ENCODE results near the gene NEK4.

DNA sequence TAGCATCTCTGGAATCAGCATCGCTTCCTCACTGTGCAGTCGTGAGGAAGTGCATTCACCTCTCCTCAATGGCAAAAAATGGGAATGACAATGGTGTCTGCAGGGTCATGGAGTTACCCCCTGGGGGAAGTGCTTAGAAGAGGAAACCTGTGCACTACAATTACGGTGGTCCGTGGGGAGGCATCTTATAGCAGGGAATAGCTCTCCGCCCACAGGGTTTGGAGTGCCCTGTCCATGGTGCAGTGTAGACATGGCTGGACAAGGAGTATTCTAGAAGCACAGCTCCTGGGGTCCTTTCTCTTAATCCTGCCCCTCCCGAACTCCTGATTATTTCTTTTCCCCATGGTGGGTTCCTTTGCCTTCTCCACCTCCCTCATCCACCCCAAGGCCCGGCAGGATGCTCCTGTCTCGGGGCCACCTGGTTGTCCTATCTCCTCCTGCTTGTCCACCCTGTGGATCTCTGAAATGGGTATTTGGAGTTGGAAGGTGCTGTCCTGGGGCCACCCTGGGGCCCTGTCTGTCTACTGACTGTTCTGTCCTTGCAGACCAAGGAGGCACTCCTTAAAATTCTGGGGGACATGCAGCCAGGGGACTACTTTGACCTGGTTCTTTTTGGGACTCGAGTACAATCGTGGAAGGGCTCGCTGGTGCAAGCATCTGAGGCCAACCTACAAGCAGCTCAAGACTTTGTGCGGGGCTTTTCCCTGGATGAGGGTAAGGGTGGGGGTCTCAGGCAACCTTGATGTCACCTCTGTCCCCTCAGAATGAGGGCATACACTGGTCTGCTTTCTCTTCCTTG, 11.9 kb upstream of the NEK4 start:
- TF ChIP-seq, protein P1, sequence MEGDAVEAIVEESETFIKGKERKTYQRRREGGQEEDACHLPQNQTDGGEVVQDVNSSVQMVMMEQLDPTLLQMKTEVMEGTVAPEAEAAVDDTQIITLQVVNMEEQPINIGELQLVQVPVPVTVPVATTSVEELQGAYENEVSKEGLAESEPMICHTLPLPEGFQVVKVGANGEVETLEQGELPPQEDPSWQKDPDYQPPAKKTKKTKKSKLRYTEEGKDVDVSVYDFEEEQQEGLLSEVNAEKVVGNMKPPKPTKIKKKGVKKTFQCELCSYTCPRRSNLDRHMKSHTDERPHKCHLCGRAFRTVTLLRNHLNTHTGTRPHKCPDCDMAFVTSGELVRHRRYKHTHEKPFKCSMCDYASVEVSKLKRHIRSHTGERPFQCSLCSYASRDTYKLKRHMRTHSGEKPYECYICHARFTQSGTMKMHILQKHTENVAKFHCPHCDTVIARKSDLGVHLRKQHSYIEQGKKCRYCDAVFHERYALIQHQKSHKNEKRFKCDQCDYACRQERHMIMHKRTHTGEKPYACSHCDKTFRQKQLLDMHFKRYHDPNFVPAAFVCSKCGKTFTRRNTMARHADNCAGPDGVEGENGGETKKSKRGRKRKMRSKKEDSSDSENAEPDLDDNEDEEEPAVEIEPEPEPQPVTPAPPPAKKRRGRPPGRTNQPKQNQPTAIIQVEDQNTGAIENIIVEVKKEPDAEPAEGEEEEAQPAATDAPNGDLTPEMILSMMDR (IDR thresholded peaks at IDR 0.05), result no peak
- no peak for TF ChIP-seq POLR2A (IDR thresholded peaks at IDR 0.05)

All from adrenal gland (tissue), 5 donors.